ENCODE data around the gene PRSS37.

DNA sequence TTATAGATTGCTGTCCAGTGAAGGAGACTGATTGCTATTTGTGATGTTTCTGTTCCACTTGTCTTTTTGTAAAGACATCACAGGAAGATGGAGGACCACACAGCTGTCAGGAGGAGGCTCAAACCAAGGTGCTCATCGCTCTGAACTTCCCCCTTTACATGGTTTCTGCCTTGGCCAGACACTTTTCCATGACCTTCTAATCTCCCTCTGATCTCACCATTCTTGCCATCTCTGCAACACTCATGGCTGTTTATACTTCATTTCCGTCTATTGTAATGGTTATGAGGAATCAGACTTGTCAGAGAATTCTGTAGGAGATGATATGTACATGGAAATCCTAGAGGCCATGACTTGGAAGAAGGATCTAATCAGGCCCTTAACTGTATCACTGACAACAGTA lies 53.0 kb downstream of the PRSS37 start:
- TF ChIP-seq, protein P1, sequence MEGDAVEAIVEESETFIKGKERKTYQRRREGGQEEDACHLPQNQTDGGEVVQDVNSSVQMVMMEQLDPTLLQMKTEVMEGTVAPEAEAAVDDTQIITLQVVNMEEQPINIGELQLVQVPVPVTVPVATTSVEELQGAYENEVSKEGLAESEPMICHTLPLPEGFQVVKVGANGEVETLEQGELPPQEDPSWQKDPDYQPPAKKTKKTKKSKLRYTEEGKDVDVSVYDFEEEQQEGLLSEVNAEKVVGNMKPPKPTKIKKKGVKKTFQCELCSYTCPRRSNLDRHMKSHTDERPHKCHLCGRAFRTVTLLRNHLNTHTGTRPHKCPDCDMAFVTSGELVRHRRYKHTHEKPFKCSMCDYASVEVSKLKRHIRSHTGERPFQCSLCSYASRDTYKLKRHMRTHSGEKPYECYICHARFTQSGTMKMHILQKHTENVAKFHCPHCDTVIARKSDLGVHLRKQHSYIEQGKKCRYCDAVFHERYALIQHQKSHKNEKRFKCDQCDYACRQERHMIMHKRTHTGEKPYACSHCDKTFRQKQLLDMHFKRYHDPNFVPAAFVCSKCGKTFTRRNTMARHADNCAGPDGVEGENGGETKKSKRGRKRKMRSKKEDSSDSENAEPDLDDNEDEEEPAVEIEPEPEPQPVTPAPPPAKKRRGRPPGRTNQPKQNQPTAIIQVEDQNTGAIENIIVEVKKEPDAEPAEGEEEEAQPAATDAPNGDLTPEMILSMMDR (IDR thresholded peaks at IDR 0.05): no peak
- TF ChIP-seq POLR2A (IDR thresholded peaks at IDR 0.05): no peak
